ENCODE data around the gene R3HCC1L. TPM values are rescaled to one million over a fixed set of nuclear protein-coding genes. Genes with fewer than 3 reads are reported as not detected.

R3HCC1L gene
- polyA plus RNA-seq, 1 donor from 2014 or later = 12.8 TPM

- no peak overlapping the region for H3K4me2 ChIP-seq (ENCODE audit: low read length)
- no peak for TF ChIP-seq EP300 (conservative IDR thresholded peaks at IDR 0.05; ENCODE audit: poor library complexity, severe bottlenecking)
- no peak for TF ChIP-seq CTCF (IDR thresholded peaks at IDR 0.05; ENCODE audit: poor library complexity, severe bottlenecking)
- no peak for TF ChIP-seq REST (IDR thresholded peaks at IDR 0.05; ENCODE audit: borderline replicate concordance)
- no peak for TF ChIP-seq POLR2AphosphoS5 (IDR thresholded peaks at IDR 0.05)
- TF ChIP-seq EZH2 (IDR thresholded peaks at IDR 0.05; ENCODE audit: borderline replicate concordance, insufficient read depth, low read length, poor library complexity, severe bottlenecking) = no peak
- no peak for TF ChIP-seq RAD21 (conservative IDR thresholded peaks at IDR 0.05)
- no peak for TF ChIP-seq SMC3 (conservative IDR thresholded peaks at IDR 0.05; ENCODE audit: poor library complexity)
- TF ChIP-seq TAF1 (IDR thresholded peaks at IDR 0.05; ENCODE audit: low read depth) = no peak
- TF ChIP-seq MXI1 (conservative IDR thresholded peaks at IDR 0.05; ENCODE audit: poor library complexity, severe bottlenecking) = no peak
- no peak overlapping the region for H3K4me3 ChIP-seq (ENCODE audit: low read length)
- H3F3A ChIP-seq (ENCODE audit: insufficient read depth, low read length, poor library complexity, severe bottlenecking) = no peaks in the 10 kb centered on the region
- no peaks in the 10 kb centered on the region for H3K36me3 ChIP-seq (ENCODE audit: insufficient read depth, low read length)
- H3K27me3 ChIP-seq (ENCODE audit: insufficient read depth, low read depth, low read length) = no peaks in the 10 kb centered on the region
- no peaks in the 10 kb centered on the region for H3K79me2 ChIP-seq (replicated peaks; ENCODE audit: insufficient read depth, low read length)
- no peak overlapping the region for H2AFZ ChIP-seq (ENCODE audit: low read depth, low read length)
- H3K9me2 ChIP-seq (ENCODE audit: insufficient read depth, low read length) = no peaks in the 10 kb centered on the region
- H4K20me1 ChIP-seq (ENCODE audit: insufficient read depth) = no peaks in the 10 kb centered on the region
- no peak overlapping the region for H3K9ac ChIP-seq (ENCODE audit: low read length)
- no peak overlapping the region for H3K27ac ChIP-seq (ENCODE audit: low read length)
- H3K9me3 ChIP-seq (ENCODE audit: low read length) = no peaks in the 10 kb centered on the region
Measured at GRCh38 chr10:98254234-98254974, 119.9 kb downstream of the R3HCC1L start.

GRCh38 chr10:98255146-98255877 is 120.9 kb downstream of the R3HCC1L start:
- TF ChIP-seq POLR2AphosphoS5 (IDR thresholded peaks at IDR 0.05) = no peak
- TF ChIP-seq SMC3 (conservative IDR thresholded peaks at IDR 0.05; ENCODE audit: poor library complexity) = no peak
- no peak for TF ChIP-seq CTCF (IDR thresholded peaks at IDR 0.05; ENCODE audit: poor library complexity, severe bottlenecking)
- TF ChIP-seq EP300 (conservative IDR thresholded peaks at IDR 0.05; ENCODE audit: poor library complexity, severe bottlenecking) = no peak
- no peak for TF ChIP-seq RAD21 (conservative IDR thresholded peaks at IDR 0.05)
- no peak for TF ChIP-seq REST (IDR thresholded peaks at IDR 0.05; ENCODE audit: borderline replicate concordance)
- no peak for TF ChIP-seq MXI1 (conservative IDR thresholded peaks at IDR 0.05; ENCODE audit: poor library complexity, severe bottlenecking)
- TF ChIP-seq TAF1 (IDR thresholded peaks at IDR 0.05; ENCODE audit: low read depth) = no peak
- no peak for TF ChIP-seq EZH2 (IDR thresholded peaks at IDR 0.05; ENCODE audit: borderline replicate concordance, insufficient read depth, low read length, poor library complexity, severe bottlenecking)
- Histone ChIP-seq H3K36me3 (ENCODE audit: insufficient read depth, low read length) (no peaks in the 10 kb centered on the region), H3K4me3 (ENCODE audit: low read length) (no peak overlapping the region), H3K9ac (ENCODE audit: low read length) (no peak overlapping the region), H3K9me2 (ENCODE audit: insufficient read depth, low read length) (no peaks in the 10 kb centered on the region), H3F3A (ENCODE audit: insufficient read depth, low read length, poor library complexity, severe bottlenecking) (no peaks in the 10 kb centered on the region), H4K20me1 (ENCODE audit: insufficient read depth) (no peaks in the 10 kb centered on the region), H3K9me3 (ENCODE audit: low read length) (no peaks in the 10 kb centered on the region), H3K4me2 (ENCODE audit: low read length) (no peak overlapping the region), H3K79me2 (replicated peaks; ENCODE audit: insufficient read depth, low read length) (no peaks in the 10 kb centered on the region), H2AFZ (ENCODE audit: low read depth, low read length) (no peak overlapping the region), H3K27ac (ENCODE audit: low read length) (no peak overlapping the region), H3K27me3 (ENCODE audit: insufficient read depth, low read depth, low read length) (no peaks in the 10 kb centered on the region)

All from neural cell (in vitro differentiated cells).